NK-92 (cell line): ENCODE data around the gene PHKG2.

Source experiments
- DNase-seq: peaks from one replicate; lab custom pipeline; 2025; ENCODE audit not compliant: unreplicated experiment; lab: John Stamatoyannopoulos, UW

PHKG2 gene

DNA sequence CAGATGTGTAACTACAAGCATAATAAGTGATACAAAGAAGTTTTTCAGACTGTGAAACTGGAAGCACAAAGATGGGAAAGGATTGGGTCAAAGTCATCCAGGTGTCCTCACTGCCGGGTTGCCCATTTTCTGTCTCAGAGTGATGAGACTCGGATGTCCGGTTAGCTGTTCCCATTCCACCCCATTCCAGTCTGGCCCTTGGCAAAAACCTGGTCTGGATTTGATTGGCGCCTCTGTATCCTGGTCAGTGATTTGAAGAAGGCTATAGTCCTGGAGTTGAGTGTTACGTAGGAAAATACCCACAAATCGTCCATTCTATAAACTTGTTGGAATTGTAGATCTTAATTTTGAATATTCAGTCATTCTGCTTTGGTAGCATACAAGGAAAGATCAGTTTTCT lies 19.9 kb upstream of the PHKG2 start:
- DNase-seq = no peak

DNA sequence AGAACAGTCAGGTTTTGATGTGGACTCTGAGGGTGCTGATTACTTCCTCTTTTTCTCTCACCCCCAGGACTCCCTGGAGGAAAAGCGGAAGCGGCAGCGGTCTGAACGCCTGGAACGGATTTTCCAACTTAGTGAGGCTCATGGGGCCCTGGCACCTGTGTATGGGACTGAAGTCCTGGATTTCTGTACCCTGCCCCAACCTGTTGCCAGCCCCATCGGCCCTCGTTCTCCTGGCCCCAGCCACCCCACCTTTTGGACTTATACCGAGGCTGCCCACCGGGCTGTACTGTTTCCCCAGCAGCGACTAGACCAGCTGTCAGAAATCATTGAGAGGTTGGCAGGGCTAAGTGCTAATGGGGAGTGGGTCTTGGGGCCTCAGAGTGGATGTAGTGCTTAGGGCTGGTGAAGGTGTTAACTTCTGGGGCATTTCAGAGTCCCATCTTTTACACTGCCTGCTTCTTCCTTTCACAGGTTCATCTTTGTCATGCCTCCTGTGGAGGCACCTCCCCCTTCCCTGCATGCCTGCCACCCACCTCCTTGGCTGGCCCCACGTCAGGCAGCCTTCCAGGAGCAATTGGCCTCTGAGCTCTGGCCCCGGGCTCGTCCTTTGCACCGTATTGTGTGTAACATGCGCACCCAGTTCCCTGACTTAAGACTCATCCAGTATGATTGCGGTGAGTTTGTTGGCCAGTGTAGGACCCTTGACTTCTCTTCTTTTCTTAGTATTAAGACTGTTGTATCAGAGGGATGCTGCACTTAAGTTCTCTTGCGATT lies 19.1 kb upstream of the PHKG2 start:
- no peak for DNase-seq

DNA sequence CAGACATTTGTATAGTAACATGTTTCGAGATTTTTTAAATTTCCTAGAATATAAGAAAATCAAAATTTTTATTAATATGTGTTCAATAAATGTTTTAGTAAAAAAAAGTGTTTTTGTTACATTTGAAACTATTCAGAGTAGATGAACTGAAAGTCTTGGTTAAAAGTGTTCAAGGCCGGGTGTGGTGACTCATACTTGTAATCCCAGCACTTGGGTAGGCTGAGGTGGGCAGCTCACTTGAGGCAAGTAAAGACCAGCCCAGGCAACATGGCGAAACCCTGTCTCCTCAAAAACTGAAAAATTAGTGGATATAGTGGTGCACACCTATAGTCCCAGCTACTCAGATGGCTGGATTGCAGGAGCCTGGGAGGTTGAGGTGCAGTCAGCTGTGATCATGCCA lies 16.8 kb upstream of the PHKG2 start:
- no peak for DNase-seq

DNA sequence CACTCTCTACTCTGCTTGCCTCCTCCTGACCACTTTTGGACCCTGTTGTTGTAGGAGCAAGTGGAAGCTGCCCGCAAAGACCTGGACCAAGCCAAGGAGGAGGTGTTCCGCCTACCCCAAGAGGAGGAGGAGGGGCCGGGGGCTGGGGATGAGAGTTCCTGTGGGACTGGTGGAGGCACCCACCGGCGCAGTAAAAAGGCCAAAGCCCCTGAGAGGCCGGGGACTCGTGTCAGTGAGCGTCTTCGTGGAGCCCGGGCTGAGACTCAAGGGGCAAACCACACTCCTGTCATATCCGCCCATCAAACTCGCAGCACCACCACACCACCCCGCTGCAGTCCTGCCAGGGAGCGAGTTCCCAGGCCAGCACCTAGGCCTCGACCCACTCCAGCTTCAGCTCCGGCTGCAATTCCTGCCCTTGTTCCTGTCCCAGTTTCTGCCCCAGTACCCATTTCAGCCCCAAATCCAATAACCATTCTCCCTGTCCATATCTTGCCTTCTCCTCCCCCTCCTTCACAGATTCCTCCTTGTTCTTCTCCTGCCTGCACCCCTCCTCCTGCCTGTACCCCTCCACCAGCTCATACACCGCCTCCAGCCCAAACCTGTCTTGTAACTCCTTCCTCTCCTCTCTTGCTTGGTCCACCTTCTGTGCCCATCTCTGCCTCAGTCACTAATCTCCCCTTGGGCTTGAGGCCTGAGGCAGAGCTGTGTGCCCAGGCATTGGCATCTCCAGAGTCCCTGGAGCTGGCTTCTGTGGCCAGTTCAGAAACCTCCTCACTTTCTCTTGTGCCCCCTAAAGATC lies 11.0 kb upstream of the PHKG2 start:
- DNase-seq = no peak

DNA sequence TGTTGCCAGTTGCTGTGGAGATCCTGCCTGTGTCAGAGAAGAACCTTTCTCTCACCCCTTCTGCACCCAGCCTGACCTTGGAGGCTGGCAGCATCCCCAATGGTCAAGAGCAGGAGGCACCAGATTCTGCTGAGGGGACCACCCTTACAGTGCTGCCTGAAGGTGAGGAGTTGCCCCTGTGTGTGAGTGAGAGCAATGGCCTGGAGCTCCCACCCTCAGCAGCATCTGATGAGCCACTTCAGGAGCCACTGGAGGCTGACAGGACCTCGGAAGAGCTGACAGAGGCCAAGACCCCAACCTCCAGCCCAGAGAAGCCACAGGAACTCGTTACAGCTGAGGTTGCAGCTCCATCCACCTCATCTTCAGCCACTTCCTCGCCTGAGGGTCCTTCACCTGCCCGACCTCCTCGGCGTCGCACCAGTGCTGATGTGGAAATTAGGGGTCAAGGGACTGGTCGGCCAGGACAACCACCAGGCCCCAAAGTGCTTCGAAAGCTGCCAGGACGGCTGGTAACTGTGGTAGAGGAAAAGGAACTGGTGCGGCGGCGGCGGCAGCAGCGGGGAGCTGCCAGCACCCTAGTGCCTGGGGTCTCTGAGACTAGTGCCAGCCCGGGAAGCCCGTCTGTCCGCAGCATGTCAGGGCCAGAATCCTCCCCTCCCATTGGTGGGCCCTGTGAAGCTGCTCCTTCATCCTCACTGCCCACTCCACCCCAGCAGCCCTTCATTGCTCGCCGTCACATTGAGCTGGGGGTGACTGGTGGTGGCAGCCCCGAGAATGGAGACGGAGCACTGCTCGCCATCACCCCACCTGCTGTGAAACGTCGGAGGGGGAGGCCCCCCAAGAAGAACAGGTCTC lies 10.2 kb upstream of the PHKG2 start:
- DNase-seq = no peak

DNA sequence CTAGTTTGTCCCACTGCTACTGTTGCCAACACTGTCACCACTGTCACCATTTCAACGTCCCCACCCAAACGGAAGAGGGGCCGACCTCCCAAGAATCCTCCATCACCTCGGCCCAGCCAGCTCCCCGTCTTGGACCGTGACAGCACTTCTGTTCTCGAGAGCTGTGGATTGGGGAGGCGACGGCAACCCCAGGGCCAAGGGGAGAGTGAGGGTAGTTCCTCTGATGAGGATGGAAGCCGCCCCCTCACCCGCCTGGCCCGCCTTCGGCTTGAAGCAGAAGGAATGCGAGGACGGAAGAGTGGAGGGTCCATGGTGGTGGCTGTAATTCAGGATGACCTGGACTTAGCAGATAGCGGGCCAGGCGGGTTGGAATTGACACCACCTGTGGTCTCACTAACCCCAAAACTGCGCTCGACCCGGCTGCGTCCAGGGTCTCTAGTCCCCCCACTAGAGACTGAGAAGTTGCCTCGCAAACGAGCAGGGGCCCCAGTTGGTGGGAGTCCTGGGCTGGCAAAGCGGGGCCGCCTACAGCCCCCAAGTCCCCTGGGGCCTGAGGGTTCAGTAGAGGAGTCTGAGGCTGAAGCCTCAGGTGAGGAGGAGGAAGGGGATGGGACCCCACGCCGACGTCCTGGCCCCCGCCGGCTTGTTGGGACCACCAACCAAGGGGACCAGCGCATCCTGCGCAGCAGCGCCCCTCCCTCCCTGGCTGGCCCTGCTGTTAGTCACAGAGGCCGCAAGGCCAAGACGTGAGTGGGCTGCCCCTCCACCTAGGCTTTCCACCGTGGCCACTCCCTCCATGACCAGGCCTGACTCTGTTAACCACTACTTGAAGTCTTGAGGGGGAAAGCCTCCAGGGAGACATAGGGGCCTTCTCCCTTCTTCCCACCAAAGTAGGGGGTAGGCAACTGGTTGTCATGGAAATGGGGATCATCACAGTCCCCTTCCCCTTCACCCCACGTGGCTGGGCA lies 9.0 kb upstream of the PHKG2 start:
- no peak for DNase-seq

DNA sequence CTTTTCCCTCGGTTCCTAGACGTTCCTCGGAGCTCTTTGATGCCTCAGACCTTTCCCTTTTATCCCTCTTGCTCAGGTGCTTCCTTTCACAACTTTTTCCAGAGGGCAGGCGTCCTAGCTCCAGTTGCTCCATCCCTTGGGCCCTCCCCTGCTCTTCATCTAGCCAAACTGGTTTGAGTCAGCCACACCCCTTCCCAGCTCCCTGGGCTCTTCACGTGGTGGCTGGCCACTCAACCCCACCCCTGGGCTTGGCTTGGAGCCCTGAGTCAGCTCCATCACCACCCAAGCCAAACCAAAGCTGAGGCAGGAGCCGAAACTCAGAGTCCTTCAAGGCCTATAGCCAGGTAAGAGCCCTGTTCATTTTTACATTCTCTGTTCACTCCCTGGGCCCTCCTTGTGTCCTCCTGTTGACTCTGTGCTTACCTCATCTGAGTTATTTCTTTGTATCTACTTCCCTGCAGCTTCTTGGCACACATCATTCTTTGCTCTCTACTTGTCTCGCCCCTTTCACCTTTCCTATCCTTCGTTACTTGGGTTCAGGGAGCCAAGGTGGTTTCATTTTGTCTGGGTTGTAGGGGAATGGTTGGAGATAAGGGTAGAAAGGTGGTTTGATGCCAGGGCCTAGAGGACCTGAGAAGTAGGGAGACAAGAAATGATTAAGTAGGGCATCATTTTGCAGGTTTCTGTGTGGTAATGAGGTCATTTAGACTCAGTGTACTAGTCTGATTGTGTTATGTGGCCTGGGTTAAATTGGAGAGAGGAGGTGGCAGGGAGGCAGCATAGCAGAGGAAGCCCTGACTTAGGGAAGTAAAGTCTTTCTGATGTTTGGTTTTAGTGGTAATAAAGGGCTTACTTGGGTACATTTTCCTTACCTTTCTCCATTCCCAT lies 7.6 kb upstream of the PHKG2 start:
- no peak for DNase-seq

DNA sequence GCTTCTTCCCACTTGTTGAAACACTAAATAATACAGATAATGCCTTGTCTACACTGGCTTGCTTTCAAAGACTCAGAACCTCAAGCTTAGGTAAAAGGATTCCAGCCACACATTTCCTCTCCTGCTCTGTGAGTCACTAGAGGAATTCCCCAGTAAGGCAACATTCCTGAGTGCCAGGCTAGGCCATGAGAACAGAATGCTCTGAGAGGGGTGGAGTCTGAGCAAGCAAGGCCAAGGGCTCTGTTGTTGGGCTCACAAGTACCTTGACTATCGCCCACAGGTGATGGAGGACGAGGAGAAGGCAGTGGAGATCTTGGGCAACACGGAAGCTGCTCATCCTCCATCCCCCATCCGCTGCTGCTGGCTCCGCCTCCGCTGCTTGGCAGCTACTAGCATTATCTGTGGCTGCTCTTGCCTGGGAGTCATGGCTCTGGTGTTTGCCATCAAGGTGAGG lies 6.7 kb upstream of the PHKG2 start:
- no peak for DNase-seq

DNA sequence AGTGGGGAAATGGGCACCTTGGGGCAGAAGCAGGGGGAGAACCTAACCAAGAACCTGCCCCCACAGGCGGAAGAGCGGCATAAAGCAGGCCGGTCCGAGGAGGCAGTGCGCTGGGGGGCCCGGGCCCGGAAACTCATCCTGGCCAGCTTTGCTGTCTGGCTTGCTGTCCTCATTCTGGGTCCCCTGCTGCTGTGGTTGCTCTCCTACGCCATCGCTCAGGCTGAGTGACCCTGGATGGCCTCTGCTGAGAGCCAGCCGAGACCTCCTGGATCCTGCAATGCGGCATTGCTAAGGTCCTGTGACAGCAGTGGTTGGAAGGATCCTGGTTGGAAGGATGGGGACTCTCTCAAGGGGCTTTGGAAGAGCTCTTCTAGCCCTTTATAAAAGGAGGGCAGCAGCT lies 4.5 kb upstream of the PHKG2 start:
- DNase-seq = no peak

DNA sequence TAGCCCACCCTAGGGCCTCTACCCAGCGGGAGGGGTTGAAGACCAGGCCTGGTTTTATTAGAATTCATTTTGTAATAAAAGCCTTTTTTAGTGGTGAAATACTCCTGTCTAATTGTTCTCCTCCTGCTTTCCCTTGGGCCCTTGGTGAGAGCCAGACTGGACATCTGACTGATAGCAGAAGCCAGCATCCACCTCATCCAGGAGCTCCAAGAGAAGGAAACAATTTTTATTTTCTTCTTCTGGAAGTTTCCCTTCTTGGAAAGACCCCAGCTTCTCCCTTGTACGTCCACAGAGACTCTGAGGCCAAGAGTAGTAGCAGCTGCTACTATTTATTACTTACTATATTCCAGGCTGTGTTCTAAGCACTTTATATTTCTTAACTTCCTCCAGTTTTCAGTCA lies 4.0 kb upstream of the PHKG2 start:
- no peak for DNase-seq

DNA sequence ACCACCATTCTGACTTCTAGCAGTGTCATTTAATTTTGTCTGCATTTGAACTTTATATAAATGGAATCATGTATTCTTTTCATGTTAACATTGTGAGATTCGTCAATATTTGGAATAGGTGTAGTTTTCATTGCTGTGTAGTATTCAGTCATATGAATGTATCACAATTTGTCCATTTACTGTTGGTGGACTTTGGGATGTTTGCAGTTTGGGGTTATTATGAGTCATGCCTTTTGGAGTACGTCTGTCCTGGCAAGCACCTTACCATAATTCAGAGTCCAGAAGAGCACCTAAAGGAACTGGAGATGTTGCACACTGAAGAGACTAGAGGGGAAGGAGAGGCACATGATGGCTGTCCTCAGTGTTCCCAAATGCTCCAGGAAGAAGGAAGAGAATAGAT lies 3.1 kb upstream of the PHKG2 start:
- no peak for DNase-seq

DNA sequence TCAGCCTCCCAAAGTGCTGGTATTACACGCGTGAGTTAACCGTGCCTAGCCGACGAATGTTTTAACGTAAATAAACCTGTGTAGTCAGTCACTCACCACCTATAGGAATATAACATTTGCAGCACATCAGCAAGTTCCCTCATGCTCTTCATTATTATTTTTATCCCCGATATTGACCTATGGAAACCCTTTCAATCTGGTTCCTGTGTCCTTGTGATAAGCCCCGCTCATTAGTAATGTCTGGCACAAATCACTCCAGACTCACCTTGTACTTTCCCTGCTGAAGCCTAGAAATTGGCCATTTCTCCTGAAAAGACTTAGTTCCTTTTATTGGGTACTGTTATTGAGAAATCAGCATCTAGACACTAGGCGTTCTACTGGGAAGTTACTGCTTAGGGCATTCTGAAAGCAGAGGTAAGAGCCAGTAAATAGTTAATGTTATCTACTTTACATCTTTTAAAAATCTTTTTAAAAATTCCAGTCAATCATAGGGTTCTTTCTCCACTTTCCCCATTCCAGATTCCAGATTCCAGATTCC lies 1.5 kb upstream of the PHKG2 start:
- no peak for DNase-seq

DNA sequence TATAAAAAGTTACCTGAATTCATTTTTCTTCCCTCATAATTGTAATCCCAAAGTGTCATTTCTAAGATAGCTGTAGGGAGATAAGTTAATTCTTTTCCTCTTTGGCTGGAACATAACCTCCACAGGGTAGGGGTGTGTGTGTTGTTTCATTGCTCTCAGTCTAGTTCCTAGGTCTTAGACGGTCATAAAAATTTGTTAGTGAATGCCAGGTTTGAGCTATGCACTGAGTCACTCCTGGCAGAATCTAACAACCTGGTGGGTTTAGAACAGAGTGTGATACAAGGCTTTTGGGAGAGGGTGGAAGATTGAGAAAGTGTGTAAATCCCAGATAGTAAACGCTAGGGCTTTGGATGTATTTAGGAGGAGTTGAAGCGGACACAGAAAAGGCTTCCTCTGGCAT lies 894 bp upstream of the PHKG2 start:
- DNase-seq = no peak

DNA sequence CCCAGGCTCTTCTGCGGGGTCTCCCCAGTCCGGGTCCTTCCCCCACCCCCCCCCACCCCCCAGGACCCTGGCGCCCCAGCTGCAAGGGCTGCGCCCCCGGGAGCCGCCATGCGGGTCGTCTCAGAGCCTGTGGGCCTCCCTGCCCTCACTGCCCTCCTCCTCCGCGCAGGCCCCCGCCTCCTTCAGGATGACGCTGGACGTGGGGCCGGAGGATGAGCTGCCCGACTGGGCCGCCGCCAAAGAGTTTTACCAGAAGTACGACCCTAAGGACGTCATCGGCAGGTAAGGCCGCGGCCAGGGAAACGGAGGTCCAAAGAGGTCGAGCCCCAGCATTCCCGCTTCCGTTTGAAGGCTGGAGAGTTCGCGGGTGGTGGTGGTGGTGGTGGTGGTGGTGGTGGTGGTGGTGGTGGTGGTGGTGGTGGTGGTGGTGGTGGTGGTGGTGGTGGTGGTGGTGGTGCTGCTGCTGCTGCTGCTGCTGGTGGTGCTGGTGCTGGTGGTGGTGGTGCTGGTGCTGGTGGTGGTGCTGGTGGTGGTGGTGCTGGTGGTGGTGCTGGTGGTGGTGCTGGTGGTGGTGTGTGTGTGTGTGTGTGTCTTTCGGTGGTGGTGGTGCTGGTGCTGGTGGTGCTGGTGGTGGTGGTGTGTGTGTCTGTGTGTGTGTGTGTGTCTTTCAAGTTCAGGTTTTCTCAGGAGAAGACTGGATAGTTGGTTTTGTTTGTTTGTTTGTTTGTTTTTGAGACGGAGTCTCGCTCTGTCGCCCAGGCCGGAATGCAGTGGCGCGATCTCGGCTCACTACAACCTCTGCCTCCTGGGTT lies 615 bp downstream of the PHKG2 start:
- DNase-seq = no peak

DNA sequence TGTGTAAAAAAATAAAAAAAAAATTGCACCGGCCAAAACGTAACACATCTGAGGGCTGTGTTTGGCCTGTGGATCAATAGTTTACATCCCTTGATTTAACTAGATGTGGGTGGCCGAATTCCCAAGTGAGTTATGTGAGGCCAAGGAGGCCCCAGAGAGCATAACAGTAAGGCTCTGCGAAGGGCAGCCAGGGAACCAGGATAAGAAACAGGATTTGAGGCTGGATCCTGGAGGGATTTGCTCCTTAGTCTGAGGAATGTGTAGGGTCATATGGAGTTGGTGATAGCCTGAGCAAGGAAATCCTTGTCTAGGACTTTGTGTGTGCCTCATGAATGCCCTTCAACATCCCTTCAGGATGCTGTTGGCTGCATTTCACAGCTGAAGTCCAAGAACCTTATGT lies 2.0 kb downstream of the PHKG2 start:
- DNase-seq = no peak

DNA sequence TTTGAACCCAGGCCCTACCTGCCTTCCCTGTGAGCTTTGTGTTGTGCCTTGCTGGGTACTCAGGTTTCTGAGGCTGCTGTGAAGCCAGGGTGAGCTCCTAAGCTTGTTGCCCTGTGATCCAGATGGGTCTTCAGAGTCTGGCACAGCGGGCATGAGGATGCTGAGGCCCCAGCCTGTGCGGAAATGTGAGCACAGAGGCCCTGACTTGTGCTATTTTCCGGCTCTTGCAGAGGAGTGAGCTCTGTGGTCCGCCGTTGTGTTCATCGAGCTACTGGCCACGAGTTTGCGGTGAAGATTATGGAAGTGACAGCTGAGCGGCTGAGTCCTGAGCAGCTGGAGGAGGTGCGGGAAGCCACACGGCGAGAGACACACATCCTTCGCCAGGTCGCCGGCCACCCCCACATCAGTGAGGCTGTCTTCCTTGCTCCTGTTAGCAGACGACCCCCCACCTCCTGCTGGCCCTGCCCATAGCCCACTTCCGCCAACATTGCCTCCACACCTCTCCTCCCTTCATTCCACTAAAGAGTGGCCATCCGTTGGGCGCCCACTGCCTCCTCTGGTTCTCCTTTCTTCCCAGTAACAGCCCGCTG lies 2.7 kb downstream of the PHKG2 start:
- DNase-seq = no peak

DNA sequence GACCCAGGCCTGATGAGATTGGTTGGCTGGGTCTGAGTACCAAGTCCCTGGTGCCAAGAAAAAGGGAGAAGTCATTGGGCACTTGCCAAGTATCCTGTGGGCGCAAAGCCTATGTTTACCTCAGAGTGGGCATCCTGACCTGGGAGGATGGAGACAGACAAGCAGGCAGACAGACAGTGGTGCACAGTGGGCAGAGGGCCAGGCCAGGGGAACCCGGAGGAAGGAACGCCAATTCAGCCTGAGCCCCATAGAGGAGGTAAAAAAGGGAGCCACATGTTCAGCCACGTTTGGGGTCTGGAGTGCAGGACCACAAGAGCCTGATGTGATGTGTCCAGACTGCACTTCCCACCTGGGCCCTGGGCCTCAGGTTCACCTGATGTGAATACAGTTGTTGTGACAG lies 5.4 kb downstream of the PHKG2 start:
- no peak for DNase-seq
